GM21367 (cell line): ENCODE measurements around the gene NISCH.

Experiments
- ATAC-seq: cut with Tn5 transposase; IDR thresholded peaks from one replicate; pipeline ENCODE4 v1.9.1; 2021; ENCODE audit not compliant: unreplicated experiment

The NISCH gene

GRCh38 chr3:52511509-52511908 lies 56.1 kb downstream of the NISCH start:
- no peak for ATAC-seq

DNA sequence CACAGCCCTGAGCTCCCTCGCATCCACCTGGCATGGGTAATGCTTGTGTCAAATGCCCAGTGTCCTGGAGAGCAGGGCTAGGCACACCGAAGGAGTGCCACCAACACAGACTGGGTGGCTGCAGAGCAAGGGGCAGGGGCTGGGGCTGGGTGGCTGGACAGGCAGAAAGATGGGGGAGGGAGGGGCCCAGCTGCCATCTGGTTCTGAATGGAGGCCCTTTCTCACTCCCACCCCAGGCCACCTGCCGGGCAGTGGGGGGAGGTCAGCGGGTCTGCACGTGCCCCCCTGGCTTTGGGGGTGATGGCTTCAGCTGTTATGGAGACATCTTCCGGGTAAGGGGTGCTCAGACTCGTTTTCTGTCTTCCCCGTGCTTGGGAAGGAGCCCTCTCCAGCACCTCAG lies 56.7 kb downstream of the NISCH start:
- ATAC-seq: no peak

DNA sequence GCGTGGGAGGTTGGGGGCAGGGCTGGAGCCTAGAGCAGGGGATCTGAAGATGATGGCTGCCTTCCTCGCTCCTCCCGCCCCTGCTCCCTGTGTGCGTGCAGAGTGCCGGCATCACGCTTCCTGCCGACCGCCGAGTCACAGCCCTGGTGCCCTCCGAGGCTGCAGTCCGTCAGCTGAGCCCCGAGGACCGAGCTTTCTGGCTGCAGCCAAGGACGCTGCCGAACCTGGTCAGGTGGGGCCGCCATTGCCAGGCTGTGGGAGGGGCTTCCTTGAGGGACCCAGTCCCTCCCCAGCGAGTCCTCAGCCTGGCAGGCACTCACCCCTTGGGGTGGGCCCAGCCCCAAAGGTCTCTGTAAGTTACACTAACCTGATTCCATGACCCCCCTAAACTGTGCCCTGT lies 57.3 kb downstream of the NISCH start:
- no peak for ATAC-seq

- no peak for ATAC-seq
Observed at GRCh38 chr3:52513281-52513680, 57.9 kb downstream of the NISCH start.

DNA sequence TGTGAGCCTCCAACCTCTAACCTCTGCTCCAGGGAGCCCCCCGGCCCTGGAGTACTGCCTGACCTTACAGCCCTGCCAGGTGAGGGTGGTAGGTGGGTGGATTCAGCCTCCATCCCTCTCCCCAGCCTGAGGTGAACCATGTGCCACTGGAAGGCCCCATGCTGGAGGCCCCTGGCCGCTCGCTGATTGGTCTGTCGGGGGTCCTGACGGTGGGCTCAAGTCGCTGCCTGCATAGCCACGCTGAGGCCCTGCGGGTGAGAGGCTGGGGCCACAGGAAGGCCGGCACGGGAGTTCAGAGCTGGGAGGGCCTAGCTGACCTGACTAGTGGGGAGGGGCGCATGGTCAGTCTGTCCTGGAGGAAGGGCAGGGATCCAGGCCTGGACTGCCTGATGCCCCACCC lies 59.2 kb downstream of the NISCH start:
- ATAC-seq: no peak

DNA sequence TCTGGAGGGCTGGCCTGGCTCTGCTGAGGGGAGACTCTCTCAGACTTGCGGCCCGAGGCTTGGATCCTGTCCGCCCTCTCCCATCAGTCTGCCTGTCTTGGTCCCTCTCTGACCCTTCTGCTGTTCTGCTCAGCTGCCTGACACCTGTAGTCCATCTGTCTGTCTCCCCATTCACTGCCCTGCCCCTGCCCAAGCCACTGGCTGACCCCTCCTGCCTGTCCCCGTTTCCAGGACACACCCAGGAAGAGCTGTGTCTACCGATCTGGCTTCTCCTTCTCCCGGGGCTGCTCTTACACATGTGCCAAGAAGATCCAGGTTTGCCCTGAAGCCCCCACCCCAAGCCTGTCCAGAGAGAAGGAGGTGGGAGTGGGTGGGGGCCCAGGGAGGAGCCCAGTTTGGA lies 59.8 kb downstream of the NISCH start:
- no peak for ATAC-seq

GRCh38 chr3:52516509-52517195 lies 61.2 kb downstream of the NISCH start:
- ATAC-seq: no peak

- ATAC-seq: no peak
Observed at GRCh38 chr3:52517796-52518722, 62.7 kb downstream of the NISCH start.

DNA sequence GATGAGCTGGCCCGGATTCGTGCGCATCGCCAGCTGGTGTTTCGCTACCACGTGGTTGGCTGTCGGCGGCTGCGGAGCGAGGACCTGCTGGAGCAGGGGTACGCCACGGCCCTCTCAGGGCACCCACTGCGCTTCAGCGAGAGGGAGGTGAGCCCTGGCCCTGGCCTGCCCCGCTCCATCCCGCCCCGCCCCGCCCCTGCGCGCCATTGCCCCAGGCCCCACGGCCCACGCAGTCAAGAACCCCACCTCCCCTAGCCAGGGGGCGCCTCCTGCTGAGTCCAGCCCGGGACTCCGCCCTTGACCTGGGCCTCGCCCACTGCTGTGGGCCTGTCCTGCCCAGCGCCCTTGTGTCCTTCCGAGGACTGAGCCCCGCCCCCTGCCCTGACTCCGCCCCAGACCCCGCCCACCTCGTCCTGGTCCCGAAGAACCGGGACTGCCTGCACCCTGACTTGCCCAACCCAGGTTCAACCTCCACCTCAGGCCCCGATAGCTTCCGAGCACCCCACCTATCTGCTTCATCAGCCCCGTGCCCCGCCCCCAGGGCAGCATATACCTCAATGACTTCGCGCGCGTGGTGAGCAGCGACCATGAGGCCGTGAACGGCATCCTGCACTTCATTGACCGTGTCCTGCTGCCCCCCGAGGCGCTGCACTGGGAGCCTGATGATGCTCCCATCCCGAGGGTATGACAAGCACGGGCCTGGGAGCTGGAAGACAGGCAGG lies 63.5 kb downstream of the NISCH start:
- ATAC-seq: no peak

GRCh38 chr3:52519445-52520140 lies 64.2 kb downstream of the NISCH start:
- no peak for ATAC-seq

DNA sequence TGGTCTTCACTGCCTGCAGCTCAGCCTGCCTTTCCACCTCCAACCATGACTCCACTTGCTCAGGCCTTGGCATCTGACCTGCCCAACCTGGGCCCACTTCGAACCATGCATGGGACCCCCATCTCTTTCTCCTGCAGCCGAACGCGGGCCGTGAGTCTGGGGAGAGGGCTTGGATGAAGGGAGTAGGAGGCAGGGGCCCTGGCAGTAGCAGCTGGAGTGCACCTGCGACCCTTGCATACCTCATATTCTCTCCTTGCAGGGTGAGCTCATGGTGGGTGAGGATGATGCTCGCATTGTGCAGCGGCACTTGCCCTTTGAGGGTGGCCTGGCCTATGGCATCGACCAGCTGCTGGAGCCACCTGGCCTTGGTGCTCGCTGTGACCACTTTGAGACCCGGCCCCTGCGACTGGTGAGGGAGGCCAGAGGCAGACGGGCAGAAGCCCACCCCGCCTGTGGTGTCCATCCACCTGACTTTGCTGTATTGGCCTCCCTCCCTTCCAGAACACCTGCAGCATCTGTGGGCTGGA lies 64.8 kb downstream of the NISCH start:
- no peak for ATAC-seq

- ATAC-seq: no peak
Observed at GRCh38 chr3:52520716-52521487, 65.5 kb downstream of the NISCH start.

DNA sequence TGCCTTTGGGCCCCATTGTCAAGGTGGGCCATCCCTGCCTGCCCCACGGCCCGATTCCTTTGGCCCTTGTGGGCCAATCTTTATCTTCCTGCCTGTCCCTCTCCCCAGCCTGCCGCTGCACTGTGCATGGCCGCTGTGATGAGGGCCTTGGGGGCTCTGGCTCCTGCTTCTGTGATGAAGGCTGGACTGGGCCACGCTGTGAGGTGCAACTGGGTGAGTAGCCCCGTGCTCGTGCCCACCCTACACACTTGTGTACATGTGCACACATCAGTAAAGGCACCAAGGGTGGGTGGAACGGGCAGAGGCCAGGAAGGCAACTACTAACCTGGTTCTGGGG lies 66.1 kb downstream of the NISCH start:
- no peak for ATAC-seq

DNA sequence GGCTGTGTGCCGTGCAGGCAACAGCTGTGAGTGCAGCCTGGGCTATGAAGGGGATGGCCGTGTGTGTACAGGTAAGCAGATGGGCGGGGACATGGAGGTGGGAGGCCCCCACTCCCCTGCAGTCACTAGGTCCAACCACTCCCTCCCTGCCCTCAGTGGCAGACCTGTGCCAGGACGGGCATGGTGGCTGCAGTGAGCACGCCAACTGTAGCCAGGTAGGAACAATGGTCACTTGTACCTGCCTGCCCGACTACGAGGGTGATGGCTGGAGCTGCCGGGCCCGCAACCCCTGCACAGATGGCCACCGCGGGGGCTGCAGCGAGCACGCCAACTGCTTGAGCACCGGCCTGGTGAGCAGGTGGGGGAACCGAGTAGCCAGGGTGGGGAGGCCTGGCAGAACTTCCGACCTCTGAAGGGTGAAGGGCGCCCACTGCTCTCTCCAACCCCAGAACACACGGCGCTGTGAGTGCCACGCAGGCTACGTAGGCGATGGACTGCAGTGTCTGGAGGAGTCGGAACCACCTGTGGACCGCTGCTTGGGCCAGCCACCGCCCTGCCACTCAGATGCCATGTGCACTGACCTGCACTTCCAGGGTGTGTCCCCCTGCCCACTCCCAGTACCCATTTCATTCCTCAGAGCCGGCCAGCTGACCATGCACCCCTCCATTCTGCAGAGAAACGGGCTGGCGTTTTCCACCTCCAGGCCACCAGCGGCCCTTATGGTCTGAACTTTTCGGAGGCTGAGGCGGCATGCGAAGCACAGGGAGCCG lies 66.7 kb downstream of the NISCH start:
- ATAC-seq: no peak

DNA sequence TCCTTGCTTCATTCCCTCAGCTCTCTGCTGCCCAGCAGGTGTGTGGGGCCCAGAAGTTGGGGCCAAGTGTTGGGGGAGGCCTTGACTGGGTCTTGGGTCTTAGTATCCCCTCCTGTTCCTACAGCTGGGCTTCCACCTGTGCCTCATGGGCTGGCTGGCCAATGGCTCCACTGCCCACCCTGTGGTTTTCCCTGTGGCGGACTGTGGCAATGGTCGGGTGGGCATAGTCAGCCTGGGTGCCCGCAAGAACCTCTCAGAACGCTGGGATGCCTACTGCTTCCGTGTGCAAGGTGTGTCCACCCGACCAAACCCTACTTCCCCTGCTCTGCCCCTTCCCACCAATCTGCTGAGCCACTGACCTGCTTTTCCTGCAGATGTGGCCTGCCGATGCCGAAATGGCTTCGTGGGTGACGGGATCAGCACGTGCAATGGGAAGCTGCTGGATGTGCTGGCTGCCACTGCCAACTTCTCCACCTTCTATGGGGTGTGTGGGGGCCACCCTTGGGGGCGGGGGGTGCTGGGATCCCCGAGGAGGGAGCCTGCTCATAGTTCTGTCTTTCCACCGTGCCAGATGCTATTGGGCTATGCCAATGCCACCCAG lies 67.3 kb downstream of the NISCH start:
- no peak for ATAC-seq

GRCh38 chr3:52523386-52524257 lies 68.2 kb downstream of the NISCH start:
- ATAC-seq: no peak

DNA sequence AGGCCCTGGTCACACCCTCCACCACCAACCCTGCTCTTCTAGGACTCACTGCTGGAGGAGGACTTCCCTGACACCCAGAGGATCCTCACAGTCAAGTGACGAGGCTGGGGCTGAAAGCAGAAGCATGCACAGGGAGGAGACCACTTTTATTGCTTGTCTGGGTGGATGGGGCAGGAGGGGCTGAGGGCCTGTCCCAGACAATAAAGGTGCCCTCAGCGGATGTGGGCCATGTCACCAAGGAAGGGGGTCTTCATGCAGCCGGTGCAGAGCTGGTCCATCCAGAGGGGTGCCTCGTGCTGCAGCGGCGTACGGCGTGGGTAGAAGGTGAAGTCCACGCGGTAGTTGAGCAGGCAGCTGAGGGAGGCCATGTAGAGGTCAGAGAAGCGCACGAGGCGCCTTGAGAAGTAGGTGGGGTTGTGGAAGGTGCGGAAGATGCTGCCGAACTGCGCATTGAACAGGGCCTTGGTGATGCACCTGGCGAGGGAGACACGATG lies 68.9 kb downstream of the NISCH start:
- ATAC-seq: no peak
